ENCODE results near the gene TRIM14.
"Not testable (repeated sequence)": the region's sequence is repeated elsewhere in the genome, so short reads cannot be mapped to it uniquely, and the experiment has no call there.

Gene TRIM14

GRCh38 chr9:98142182-98142907 is 23.3 kb upstream of the TRIM14 start:
- no peak for DNase-seq (ENCODE audit: low spot score)

GRCh38 chr9:98140503-98140902 is 21.5 kb upstream of the TRIM14 start:
- DNase-seq (ENCODE audit: low spot score), result no peak

- DNase-seq (ENCODE audit: low spot score), result no peak
Measured at GRCh38 chr9:98136489-98136888, 17.5 kb upstream of the TRIM14 start.

- no peak for DNase-seq (ENCODE audit: low spot score)
Measured at GRCh38 chr9:98135938-98136337, 16.9 kb upstream of the TRIM14 start.

GRCh38 chr9:98135558-98135934 is 16.5 kb upstream of the TRIM14 start:
- no peak for DNase-seq (ENCODE audit: low spot score)

GRCh38 chr9:98134702-98135557 is 15.9 kb upstream of the TRIM14 start:
- no peak for DNase-seq (ENCODE audit: low spot score)

- DNase-seq (ENCODE audit: low spot score), result no peak
Measured at GRCh38 chr9:98132806-98133631, 14.0 kb upstream of the TRIM14 start.

GRCh38 chr9:98132158-98132557 is 13.1 kb upstream of the TRIM14 start:
- no peak for DNase-seq (ENCODE audit: low spot score)

GRCh38 chr9:98130576-98131228 is 11.7 kb upstream of the TRIM14 start:
- DNase-seq (ENCODE audit: low spot score), result no peak

- DNase-seq (ENCODE audit: low spot score), result not testable (repeated sequence)
Measured at GRCh38 chr9:98130060-98130459, 11.0 kb upstream of the TRIM14 start.

GRCh38 chr9:98129451-98129881 is 10.4 kb upstream of the TRIM14 start:
- no peak for DNase-seq (ENCODE audit: low spot score)

- no peak for DNase-seq (ENCODE audit: low spot score)
Measured at GRCh38 chr9:98128316-98128715, 9.3 kb upstream of the TRIM14 start.

- DNase-seq (ENCODE audit: low spot score), result no peak
Measured at GRCh38 chr9:98127226-98127625, 8.2 kb upstream of the TRIM14 start.

- DNase-seq (ENCODE audit: low spot score), result no peak
Measured at GRCh38 chr9:98124637-98125426, 5.8 kb upstream of the TRIM14 start.

GRCh38 chr9:98124091-98124490 is 5.1 kb upstream of the TRIM14 start:
- not testable (repeated sequence) for DNase-seq (ENCODE audit: low spot score)

- no peak for DNase-seq (ENCODE audit: low spot score)
Measured at GRCh38 chr9:98121058-98121457, 2.0 kb upstream of the TRIM14 start.

- no peak for DNase-seq (ENCODE audit: low spot score)
Measured at GRCh38 chr9:98120476-98120875, 1.5 kb upstream of the TRIM14 start.

GRCh38 chr9:98117984-98118639 is 910 bp downstream of the TRIM14 start:
- peak; percentile 37 for DNase-seq (ENCODE audit: low spot score)

- DNase-seq (ENCODE audit: low spot score), result not testable (repeated sequence)
Measured at GRCh38 chr9:98117097-98117496, 1.9 kb downstream of the TRIM14 start.

GRCh38 chr9:98109052-98109451 is 10.0 kb downstream of the TRIM14 start:
- DNase-seq (ENCODE audit: low spot score), result no peak
